HCT116 (cell line): ENCODE data around the gene SMPX. TPM values are rescaled to one million over a fixed set of nuclear protein-coding genes. Genes with fewer than 3 reads are reported as not detected.

ENCODE experiments used
- ATAC-seq: fragments of 200-7000 bp; cut with Tn5 transposase; 2 replicates; pipeline ENCODE4 v1.9.1; 2020; ENCODE audit warnings: mild to moderate bottlenecking, moderate library complexity
- BruUV-seq: library from RNA; stranded (reverse); fragments of 400-500 nt; replicated peaks from 2 replicates; lab custom pipeline; 2021; lab: Mats Ljungman, UMichigan
- CTCF ChIA-PET: fragments of 300-600 bp; sonication (Branson Sonifier 250); formaldehyde crosslinking; loops from one replicate; lab custom pipeline; 2021; ENCODE audit warnings: antibody characterized with exemption; lab: Charles Lee
- POLR2A ChIA-PET: fragments of 300-600, 350-600 bp; sonication (Branson Sonifier 250); formaldehyde crosslinking; loops from one replicate; lab custom pipeline; 2021; ENCODE audit warnings: antibody characterized with exemption; lab: Charles Lee
- RAD21 ChIA-PET, 2 experiments: fragments of 300-600 bp; sonication (Branson Sonifier 250); formaldehyde crosslinking; loops; one replicate each; lab custom pipeline; 2023; ENCODE audit warnings: low total read pairs in 2 of 2; ENCODE audit not compliant: uncharacterized antibody in 2 of 2, unreplicated experiment in 2 of 2, low non-redundant PET in 1 of 2; lab: Charles Lee
- DNase-seq: peaks from one replicate; pipeline ENCODE4 v3.0.0-alpha.2; 2010; ENCODE audit warnings: low read depth, low spot score
- H2AFZ ChIP-seq: fragments of 200-600 bp; shearing (Covaris generic), sonication (generic); 2 replicates; pipeline ENCODE4 v1.6.1; 2017; ENCODE audit warnings: low read depth, mixed run types, mixed read lengths, antibody characterized with exemption, low read length; ENCODE audit not compliant: poor library complexity, severe bottlenecking
- H3K27ac ChIP-seq: 2 replicates; pipeline ENCODE4 v1.5.1; 2012; ENCODE audit warnings: low read depth, low read length
- H3K27me3 ChIP-seq: fragments of 200-600 bp; sonication (generic); 2 replicates; pipeline ENCODE4 v1.6.1; 2016; ENCODE audit warnings: mixed run types, low read length, mixed read lengths; ENCODE audit not compliant: insufficient read depth
- H3K36me3 ChIP-seq, 2 experiments: fragments of 200-500 bp in 1 of 2; fragments of 200-600 bp in 1 of 2; sonication (Bioruptor generic) in 1 of 2; sonication (generic) in 1 of 2; 2 replicates each; pipeline versions ENCODE4 v1.5.1 to v1.6.1; 2014 to 2016; ENCODE audit warnings: low read length in 2 of 2, inconsistent platforms in 1 of 2, mixed read lengths in 1 of 2, mixed run types in 1 of 2; ENCODE audit not compliant: insufficient read depth in 2 of 2, control insufficient read depth in 1 of 2
- H3K4me1 ChIP-seq, 2 experiments: fragments of 200-600 bp in 1 of 2; sonication (generic) in 1 of 2; 2 replicates each; pipeline versions ENCODE4 v1.5.1 to v1.6.1; 2012 to 2017; ENCODE audit warnings: low read length in 2 of 2, inconsistent platforms in 1 of 2, mild to moderate bottlenecking in 1 of 2, mixed read lengths in 1 of 2, mixed run types in 1 of 2, moderate library complexity in 1 of 2; ENCODE audit not compliant: insufficient read depth in 2 of 2, control insufficient read depth in 1 of 2
- H3K4me2 ChIP-seq: fragments of 200-600 bp; sonication (generic); 2 replicates; pipeline ENCODE4 v1.6.1; 2017; ENCODE audit warnings: mixed run types, low read length, mixed read lengths
- H3K4me3 ChIP-seq, 2 experiments: fragments of 200-600 bp in 1 of 2; sonication (generic) in 1 of 2; replicated peaks in 1 of 2; 2 replicates each; pipeline ENCODE4 v1.5.1; 2011 to 2016; ENCODE audit warnings: low read length in 2 of 2, control low read depth in 1 of 2, low read depth in 1 of 2, mild to moderate bottlenecking in 1 of 2, mixed read lengths in 1 of 2, mixed run types in 1 of 2
- H3K79me2 ChIP-seq: fragments of 200-600 bp; sonication (generic); 2 replicates; pipeline ENCODE4 v1.6.1; 2017; ENCODE audit warnings: mild to moderate bottlenecking, mixed run types, low read length, moderate library complexity, mixed read lengths; ENCODE audit not compliant: insufficient read depth
- H3K9ac ChIP-seq: fragments of 200-600 bp; sonication (generic); 2 replicates; pipeline ENCODE4 v1.6.1; 2016; ENCODE audit warnings: low read length, mixed read lengths
- H3K9me2 ChIP-seq: fragments of 200-600 bp; sonication (generic), shearing (Covaris generic); 2 replicates; pipeline ENCODE4 v1.6.1; 2017; ENCODE audit warnings: mixed run types, mild to moderate bottlenecking, moderate library complexity; ENCODE audit not compliant: insufficient read depth
- H3K9me3 ChIP-seq, 2 experiments: fragments of 200-500 bp in 1 of 2; fragments of 200-600 bp in 1 of 2; sonication (Bioruptor generic) in 1 of 2; sonication (generic) in 1 of 2; 2 replicates each; pipeline ENCODE4 v1.6.1; 2014 to 2017; ENCODE audit warnings: low read length in 2 of 2, mixed read lengths in 2 of 2, inconsistent platforms in 1 of 2, low read depth in 1 of 2, mild to moderate bottlenecking in 1 of 2, mixed run types in 1 of 2, moderate library complexity in 1 of 2; ENCODE audit not compliant: control insufficient read depth in 1 of 2, insufficient read depth in 1 of 2
- H4K20me1 ChIP-seq: fragments of 200-600 bp; sonication (generic), shearing (Covaris generic); 2 replicates; pipeline ENCODE4 v1.6.1; 2017; ENCODE audit warnings: mixed run types, mild to moderate bottlenecking, moderate library complexity; ENCODE audit not compliant: insufficient read depth
- ATF3 ChIP-seq: IDR thresholded peaks from 2 replicates; pipeline ENCODE4 v1.6.1; 2012
- CBX3 ChIP-seq: IDR thresholded peaks from 2 replicates; pipeline ENCODE4 v1.6.1; 2012; ENCODE audit warnings: low read depth
- CTCF ChIP-seq, 3 experiments: fragments of 200-600 bp in 1 of 3; sonication (generic) in 1 of 3; IDR thresholded peaks in 2 of 3; conservative IDR thresholded peaks in 1 of 3; 2 replicates each; pipeline ENCODE4 v1.5.1; 2012 to 2017; ENCODE audit warnings: low read depth in 2 of 3, low read length in 2 of 3, antibody characterized with exemption in 1 of 3, borderline replicate concordance in 1 of 3, control low read depth in 1 of 3, mild to moderate bottlenecking in 1 of 3, mixed read lengths in 1 of 3, mixed run types in 1 of 3, moderate library complexity in 1 of 3; ENCODE audit not compliant: insufficient read depth in 1 of 3
- EGR1 ChIP-seq: IDR thresholded peaks from 2 replicates; pipeline ENCODE4 v1.6.1; 2012; ENCODE audit warnings: low read depth
- ELF1 ChIP-seq: IDR thresholded peaks from 2 replicates; pipeline ENCODE4 v1.6.1; 2012; ENCODE audit warnings: low read depth, borderline replicate concordance
- EZH2 ChIP-seq: fragments of 200-600 bp; sonication (generic); IDR thresholded peaks from 2 replicates; pipeline ENCODE4 v1.6.1; 2017; ENCODE audit warnings: antibody characterized with exemption, mixed run types
- FOSL1 ChIP-seq: IDR thresholded peaks from 2 replicates; pipeline ENCODE4 v1.6.1; 2012; ENCODE audit warnings: low read depth
- POLR2AphosphoS5 ChIP-seq: IDR thresholded peaks from 2 replicates; pipeline ENCODE4 v1.6.1; 2011; ENCODE audit warnings: mild to moderate bottlenecking, low read depth, low read length, moderate library complexity
- REST ChIP-seq: IDR thresholded peaks from 2 replicates; pipeline ENCODE4 v1.6.1; 2012; ENCODE audit warnings: low read depth
- SP1 ChIP-seq: IDR thresholded peaks from 2 replicates; pipeline ENCODE4 v1.6.1; 2012; ENCODE audit warnings: low read depth
- SRF ChIP-seq: IDR thresholded peaks from 2 replicates; pipeline ENCODE4 v1.6.1; 2012; ENCODE audit warnings: low read depth
- ZBTB33 ChIP-seq: IDR thresholded peaks from 2 replicates; pipeline ENCODE4 v1.6.1; 2011; ENCODE audit warnings: mild to moderate bottlenecking, low read length, moderate library complexity; ENCODE audit not compliant: insufficient replicate concordance; ENCODE audit errors: extremely low read depth
- intact Hi-C: fragments of 100-400 bp; cut with micrococcal nuclease; formaldehyde crosslinking; loops from 2 replicates; pipeline ENCODE4 v1.10.0; 2022
- total RNA-seq: library from RNA; stranded (reverse); gene quantifications from one replicate; pipeline ENCODE4 v1.2.1, GENCODE V29; 2021; ENCODE audit not compliant: unreplicated experiment

Gene SMPX
- total RNA-seq, 1 experiment from 2014 or later: 0.59 TPM

GRCh38 chrX:21700967-21701366 is 56.9 kb downstream of the SMPX start:
- ChIA-PET POLR2A (no interaction called here), CTCF (no interaction called here), RAD21 (no interaction called here)
- Histone ChIP-seq H3K9ac (no peak overlapping the region), H3K9me2 (no peaks in the 10 kb centered on the region), H3K4me2 (no peak overlapping the region), H3K4me1 (no peaks in the 10 kb centered on the region), H3K27me3 (no peaks in the 10 kb centered on the region), H2AFZ (no peak overlapping the region), H4K20me1 (no peaks in the 10 kb centered on the region), H3K79me2 (no peaks in the 10 kb centered on the region), H3K27ac (no peak overlapping the region), H3K4me3 (no peak overlapping the region), H3K36me3 (no peaks in the 10 kb centered on the region), H3K9me3 (no peaks in the 10 kb centered on the region)
- intact Hi-C loops: no loop called here
- BruUV-seq: no TSS peak
- DNase-seq: no peak
- no peak for TF ChIP-seq ELF1
- no peak for TF ChIP-seq EZH2
- TF ChIP-seq EGR1: no peak
- no peak for TF ChIP-seq SRF
- no peak for TF ChIP-seq CTCF (IDR thresholded peaks at IDR 0.05 in 2 of 3, conservative IDR thresholded peaks at IDR 0.05 in 1 of 3; ENCODE audit: borderline replicate concordance in 1 of 3, insufficient read depth in 1 of 3, low read depth in 2 of 3, low read length in 2 of 3)
- TF ChIP-seq SP1: no peak
- TF ChIP-seq ATF3: no peak
- TF ChIP-seq REST: no peak
- TF ChIP-seq POLR2AphosphoS5: no peak
- TF ChIP-seq ZBTB33: no peak
- TF ChIP-seq FOSL1: no peak
- no peak for TF ChIP-seq CBX3
- no peak for ATAC-seq
